ENCODE data around the gene OSGEP.

Gene OSGEP

GRCh38 chr14:20454516-20455354, at the start of gene OSGEP, which contains the start of gene APEX1:
OSGEP (minus strand) TSS chr14:20454812; CDS start chr14:20454683, 129 bp downstream.
APEX1 (plus strand) TSS chr14:20455226; CDS start chr14:20455646, 420 bp downstream.
- DNase-seq (ENCODE audit: low read depth), result peak; percentile 100
- no peak for TF ChIP-seq CTCF (IDR thresholded peaks at IDR 0.05; ENCODE audit: low read length, missing control alignments)
- peak within 1 kb of the TSS; percentile 92 for H3K4me3 ChIP-seq (replicated peaks; ENCODE audit: low read depth, low read length)

GRCh38 chr14:20503898-20504297, 49.3 kb upstream of the OSGEP start:
- TF ChIP-seq CTCF (IDR thresholded peaks at IDR 0.05; ENCODE audit: low read length, missing control alignments), result no peak
- DNase-seq (ENCODE audit: low read depth), result no peak
- no peak overlapping the region for H3K4me3 ChIP-seq (replicated peaks; ENCODE audit: low read depth, low read length)

GRCh38 chr14:20501346-20501745, 46.7 kb upstream of the OSGEP start:
- peak; percentile 77 for DNase-seq (ENCODE audit: low read depth)
- no peak overlapping the region for H3K4me3 ChIP-seq (replicated peaks; ENCODE audit: low read depth, low read length)
- no peak for TF ChIP-seq CTCF (IDR thresholded peaks at IDR 0.05; ENCODE audit: low read length, missing control alignments)

DNA sequence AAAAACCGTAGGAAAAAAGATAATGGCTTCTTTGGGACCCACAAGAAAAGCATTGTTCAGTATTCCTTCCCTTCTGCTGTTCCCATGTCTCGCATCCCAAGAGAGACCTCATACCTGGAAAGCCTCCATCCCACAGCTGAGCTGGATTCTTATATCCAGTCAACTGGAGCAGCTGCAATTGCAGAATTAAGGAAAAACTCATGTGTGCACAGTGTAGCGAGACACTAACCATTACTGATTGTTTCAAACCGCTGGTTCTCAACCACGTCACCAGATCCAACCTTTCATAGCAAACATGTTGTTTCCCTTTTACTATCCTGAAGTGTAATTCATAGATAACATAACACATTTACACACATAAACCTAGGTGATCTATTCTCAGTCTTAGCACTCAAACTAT, 45.3 kb upstream of the OSGEP start:
- no peak for DNase-seq (ENCODE audit: low read depth)
- no peak overlapping the region for H3K4me3 ChIP-seq (replicated peaks; ENCODE audit: low read depth, low read length)
- no peak for TF ChIP-seq CTCF (IDR thresholded peaks at IDR 0.05; ENCODE audit: low read length, missing control alignments)

DNA sequence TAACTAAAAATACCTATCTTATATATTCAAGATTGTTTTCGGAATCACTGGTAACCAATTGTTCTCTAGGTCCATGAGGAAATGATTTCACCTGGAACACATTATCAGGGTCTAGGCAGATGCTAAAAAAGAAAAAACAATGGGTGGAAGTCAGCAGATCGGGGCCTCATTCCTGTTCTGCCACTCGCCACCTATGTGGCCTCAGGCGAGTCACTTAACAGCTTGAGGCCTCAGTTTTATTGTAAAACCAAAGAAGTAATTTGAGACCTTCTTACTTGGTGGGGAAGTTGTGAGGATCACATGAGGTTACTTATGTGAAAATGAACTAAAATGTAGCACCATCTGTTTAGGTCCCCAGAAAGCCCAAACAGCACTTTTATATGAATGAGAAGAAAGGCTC, 44.5 kb upstream of the OSGEP start:
- no peak for TF ChIP-seq CTCF (IDR thresholded peaks at IDR 0.05; ENCODE audit: low read length, missing control alignments)
- H3K4me3 ChIP-seq (replicated peaks; ENCODE audit: low read depth, low read length), result no peak overlapping the region
- no peak for DNase-seq (ENCODE audit: low read depth)

DNA sequence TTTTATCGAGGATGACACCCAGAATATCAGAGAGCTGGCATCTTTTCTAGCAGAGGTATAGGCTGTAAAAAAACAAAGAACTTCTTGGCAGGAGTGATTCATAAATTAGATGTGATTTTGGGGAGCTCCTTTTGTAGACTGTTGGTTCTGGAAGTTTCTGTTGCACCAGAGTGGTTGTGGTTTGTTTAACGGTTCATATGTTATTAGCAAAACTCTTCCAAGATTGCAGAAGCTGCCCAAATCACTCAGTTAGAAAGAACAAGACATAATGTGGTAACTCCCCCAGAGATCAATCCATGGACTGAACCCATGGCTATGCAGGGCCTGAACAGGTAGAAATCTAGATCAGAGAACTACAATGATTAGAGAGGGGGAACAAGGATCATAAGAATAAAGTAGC, 44.0 kb upstream of the OSGEP start:
- TF ChIP-seq CTCF (IDR thresholded peaks at IDR 0.05; ENCODE audit: low read length, missing control alignments), result no peak
- H3K4me3 ChIP-seq (replicated peaks; ENCODE audit: low read depth, low read length), result no peak overlapping the region
- no peak for DNase-seq (ENCODE audit: low read depth)

All from fibroblast of pulmonary artery (primary cell).